HEK293T (cell line): ENCODE results near the gene TTLL11.

Experiments
- CTCF ChIA-PET: fragments of 350-600 bp; formaldehyde crosslinking; extraction: SDS; loops from one replicate; lab custom pipeline; 2021; ENCODE audit warnings: antibody characterized with exemption, inconsistent platforms; lab: Yijun Ruan, JAX
- POLR2A ChIA-PET: fragments of 350-600 bp; formaldehyde crosslinking; extraction: SDS; loops from one replicate; lab custom pipeline; 2020; ENCODE audit warnings: antibody characterized with exemption, inconsistent platforms; lab: Yijun Ruan, JAX
- DNase-seq: peaks from one replicate; pipeline ENCODE4 v3.0.0; 2012; ENCODE audit warnings: mixed read lengths; ENCODE audit errors: extremely low spot score
- ARNT ChIP-seq: fragments of 450-650 bp; IDR thresholded peaks from 2 replicates; pipeline ENCODE4 v1.6.1; 2017; ENCODE audit warnings: mild to moderate bottlenecking
- BHLHE40 ChIP-seq: fragments of 450-650 bp; IDR thresholded peaks from 2 replicates; pipeline ENCODE4 v1.6.1; 2016; ENCODE audit warnings: mild to moderate bottlenecking, moderate library complexity, borderline replicate concordance
- CTBP1 ChIP-seq: fragments of 450-650 bp; IDR thresholded peaks from 2 replicates; pipeline ENCODE4 v1.6.1; 2016; ENCODE audit warnings: borderline replicate concordance
- ELF4 ChIP-seq: fragments of 450-650 bp; IDR thresholded peaks from 2 replicates; pipeline ENCODE4 v1.6.1; 2017; ENCODE audit warnings: antibody characterized with exemption
- FOXA1 ChIP-seq: fragments of 450-650 bp; IDR thresholded peaks from 2 replicates; pipeline ENCODE4 v1.6.1; 2016; ENCODE audit warnings: mild to moderate bottlenecking
- FOXK2 ChIP-seq: fragments of 450-650 bp; IDR thresholded peaks from 2 replicates; pipeline ENCODE4 v1.6.1; 2016; ENCODE audit warnings: mild to moderate bottlenecking
- FOXM1 ChIP-seq: fragments of 450-650 bp; IDR thresholded peaks from 2 replicates; pipeline ENCODE4 v1.6.1; 2017; ENCODE audit warnings: mild to moderate bottlenecking, borderline replicate concordance
- HDGF ChIP-seq: fragments of 450-650 bp; IDR thresholded peaks from 2 replicates; pipeline ENCODE4 v1.6.1; 2017; ENCODE audit warnings: antibody characterized with exemption, borderline replicate concordance
- L3MBTL2 ChIP-seq: fragments of 450-650 bp; conservative IDR thresholded peaks from 2 replicates; pipeline ENCODE4 v1.6.1; 2016; ENCODE audit warnings: mild to moderate bottlenecking
- LEF1 ChIP-seq: fragments of 450-650 bp; IDR thresholded peaks from 2 replicates; pipeline ENCODE4 v1.6.1; 2017; ENCODE audit warnings: mild to moderate bottlenecking, borderline replicate concordance
- NFRKB ChIP-seq: fragments of 450-650 bp; IDR thresholded peaks from 2 replicates; pipeline ENCODE4 v1.6.1; 2016; ENCODE audit warnings: mild to moderate bottlenecking, moderate library complexity
- SP1 ChIP-seq: fragments of 450-650 bp; IDR thresholded peaks from 2 replicates; pipeline ENCODE4 v1.6.1; 2017
- SUZ12 ChIP-seq: fragments of 450-650 bp; IDR thresholded peaks from 2 replicates; pipeline ENCODE4 v1.6.1; 2016; ENCODE audit warnings: mild to moderate bottlenecking
- TARDBP ChIP-seq: fragments of 450-650 bp; IDR thresholded peaks from 2 replicates; pipeline ENCODE4 v1.6.1; 2016
- ZNF384 ChIP-seq: fragments of 450-650 bp; IDR thresholded peaks from 2 replicates; pipeline ENCODE4 v1.6.1; 2016
- TF ChIP-seq, protein P1 (sequence below): fragments of 450-650 bp; IDR thresholded peaks from 2 replicates; pipeline ENCODE4 v1.6.1; 2016

TTLL11 gene

DNA sequence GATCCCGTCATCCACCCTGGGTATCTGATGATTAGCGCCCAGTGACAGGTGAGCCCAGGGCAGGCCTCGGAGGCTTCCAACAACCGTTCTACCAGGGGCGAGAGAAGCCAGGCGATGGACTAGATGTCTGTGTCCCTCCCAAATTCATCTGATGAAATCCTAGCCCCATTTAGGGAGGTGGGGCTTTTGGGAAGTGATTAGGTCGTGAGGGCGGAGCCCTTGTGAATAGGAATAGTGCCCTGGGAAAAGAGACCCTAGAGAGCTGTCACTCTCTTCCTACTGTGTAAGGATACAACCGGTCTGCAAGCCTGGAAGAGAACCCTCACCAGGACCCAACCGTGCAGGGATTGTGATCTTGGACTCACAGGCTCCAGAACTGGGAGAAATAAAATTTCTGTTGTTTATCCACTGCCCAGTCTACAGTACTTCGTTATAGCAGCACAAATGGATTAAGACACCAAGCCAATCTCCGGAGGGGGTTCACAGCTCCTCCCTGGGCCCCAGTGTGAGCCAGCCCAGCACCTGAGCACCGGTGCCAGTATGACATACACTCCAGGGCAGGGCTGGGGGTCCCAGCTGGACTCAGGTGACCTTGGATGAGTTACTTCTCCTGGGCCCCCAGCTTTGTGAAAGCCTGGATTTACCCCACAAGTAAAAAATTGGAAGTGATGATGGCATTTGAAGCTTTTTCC is 279.4 kb downstream of the TTLL11 start:
- CTCF ChIA-PET = interaction anchor here (0.6 kb wide), 1 partner anchor 537 kb away, joined by 3 read pairs; no protein-coding TSS in a partner anchor
- POLR2A ChIA-PET = no interaction called here

DNA sequence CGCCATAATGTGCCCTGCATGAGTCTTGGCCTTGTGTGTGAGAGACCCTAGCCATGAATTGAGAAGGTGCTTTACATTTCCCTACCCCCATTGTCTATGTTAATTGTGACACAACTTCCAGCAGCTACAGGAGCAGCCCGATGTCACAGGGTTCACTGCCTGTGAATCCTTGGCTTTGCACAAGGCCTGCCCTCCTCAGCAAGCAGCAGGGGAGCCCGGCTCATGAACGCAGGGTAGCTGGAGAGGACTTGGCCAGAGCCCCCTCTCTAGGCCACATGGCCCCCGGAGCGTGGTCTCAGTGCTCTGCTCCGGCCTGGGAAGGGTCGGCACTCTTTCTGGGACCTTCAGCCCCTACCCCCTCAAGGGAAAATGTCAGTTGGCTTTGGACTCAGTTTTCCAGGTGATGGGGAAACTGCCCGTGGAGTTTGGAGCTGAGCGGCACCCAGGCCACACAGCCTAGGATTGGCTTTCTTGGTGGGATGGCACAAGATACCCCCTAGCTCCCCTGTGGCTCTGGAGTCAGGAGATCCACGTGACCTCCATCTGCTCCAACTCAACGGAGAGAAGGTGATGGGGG is 280.9 kb downstream of the TTLL11 start:
- DNase-seq = no peak
- POLR2A ChIA-PET = no interaction called here
- CTCF ChIA-PET = no interaction called here
- TF ChIP-seq SUZ12 (no peak), TARDBP (no peak), L3MBTL2 (no peak), ARNT (no peak), FOXK2 (no peak), CTBP1 (no peak), FOXM1 (no peak)

More for the DNA sequence above, 279.4 kb downstream of the TTLL11 start:
- DNase-seq = no peak
- TF ChIP-seq FOXK2 (no peak), L3MBTL2 (no peak), ARNT (no peak), BHLHE40 (no peak), HDGF (no peak), SUZ12 (no peak), TARDBP (no peak), FOXA1 (no peak), ELF4 (no peak), NFRKB (no peak), ZNF384 (no peak), CTBP1 (no peak), FOXM1 (no peak), SP1 (no peak)

DNA sequence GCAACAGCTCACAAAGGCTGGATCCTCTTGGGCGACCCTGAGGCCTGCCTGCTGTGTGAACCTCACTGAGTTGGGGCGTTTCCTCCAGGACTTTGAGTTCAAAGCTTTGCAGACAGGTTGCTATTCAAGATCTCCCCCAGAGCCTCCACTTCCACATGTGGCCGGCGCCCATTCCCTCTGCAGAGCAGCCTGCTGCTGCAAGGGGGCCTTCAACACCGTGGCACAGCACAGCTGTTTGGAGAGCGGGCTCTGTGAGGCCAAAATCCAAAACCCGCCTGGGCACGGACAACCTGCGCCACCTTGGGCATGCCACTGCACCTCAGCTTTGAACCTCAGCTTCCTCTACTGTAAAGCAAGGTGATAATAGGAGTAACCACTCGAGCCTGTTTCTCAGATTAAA is 281.4 kb downstream of the TTLL11 start:
- CTCF ChIA-PET = no interaction called here
- POLR2A ChIA-PET = no interaction called here
- no peak for TF ChIP-seq SP1
- TF ChIP-seq CTBP1 = no peak
- TF ChIP-seq FOXM1 = no peak
- TF ChIP-seq, protein P1, sequence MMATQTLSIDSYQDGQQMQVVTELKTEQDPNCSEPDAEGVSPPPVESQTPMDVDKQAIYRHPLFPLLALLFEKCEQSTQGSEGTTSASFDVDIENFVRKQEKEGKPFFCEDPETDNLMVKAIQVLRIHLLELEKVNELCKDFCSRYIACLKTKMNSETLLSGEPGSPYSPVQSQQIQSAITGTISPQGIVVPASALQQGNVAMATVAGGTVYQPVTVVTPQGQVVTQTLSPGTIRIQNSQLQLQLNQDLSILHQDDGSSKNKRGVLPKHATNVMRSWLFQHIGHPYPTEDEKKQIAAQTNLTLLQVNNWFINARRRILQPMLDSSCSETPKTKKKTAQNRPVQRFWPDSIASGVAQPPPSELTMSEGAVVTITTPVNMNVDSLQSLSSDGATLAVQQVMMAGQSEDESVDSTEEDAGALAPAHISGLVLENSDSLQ = no peak
- TF ChIP-seq L3MBTL2 = no peak
- TF ChIP-seq SUZ12 = no peak
- no peak for TF ChIP-seq HDGF
- TF ChIP-seq LEF1 = no peak
- no peak for TF ChIP-seq ZNF384
- TF ChIP-seq NFRKB = no peak
- no peak for TF ChIP-seq BHLHE40
- TF ChIP-seq ELF4 = no peak
- TF ChIP-seq FOXA1 = no peak
- no peak for TF ChIP-seq ARNT
- no peak for TF ChIP-seq TARDBP

DNA sequence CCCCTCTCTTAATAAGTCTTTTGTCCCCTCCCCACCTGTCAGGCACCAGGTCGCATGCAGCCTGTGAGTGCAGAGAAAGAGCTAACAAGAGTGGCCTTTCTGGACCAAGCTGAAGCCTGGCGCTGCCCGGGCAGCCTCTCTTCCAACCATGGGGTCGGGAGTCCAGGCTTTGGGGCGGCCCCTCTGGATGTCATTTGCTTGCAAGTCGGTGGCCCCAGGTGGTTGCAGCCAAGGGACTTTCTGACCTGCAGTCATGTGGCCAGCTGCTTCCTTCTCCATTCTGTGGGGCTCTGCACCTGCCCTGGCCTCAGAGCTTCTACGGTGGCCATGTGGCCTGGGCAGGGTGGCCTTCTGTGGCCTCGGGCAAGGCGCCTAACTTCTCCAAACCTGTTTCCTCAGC is 282.0 kb downstream of the TTLL11 start:
- TF ChIP-seq FOXM1 = no peak
- TF ChIP-seq NFRKB = no peak
- no peak for TF ChIP-seq LEF1
- no peak for TF ChIP-seq L3MBTL2
- TF ChIP-seq SP1 = no peak
- no peak for TF ChIP-seq SUZ12
- no peak for DNase-seq
- CTCF ChIA-PET = no interaction called here
- POLR2A ChIA-PET = no interaction called here

More for the DNA sequence above, 281.4 kb downstream of the TTLL11 start:
- DNase-seq = no peak

DNA sequence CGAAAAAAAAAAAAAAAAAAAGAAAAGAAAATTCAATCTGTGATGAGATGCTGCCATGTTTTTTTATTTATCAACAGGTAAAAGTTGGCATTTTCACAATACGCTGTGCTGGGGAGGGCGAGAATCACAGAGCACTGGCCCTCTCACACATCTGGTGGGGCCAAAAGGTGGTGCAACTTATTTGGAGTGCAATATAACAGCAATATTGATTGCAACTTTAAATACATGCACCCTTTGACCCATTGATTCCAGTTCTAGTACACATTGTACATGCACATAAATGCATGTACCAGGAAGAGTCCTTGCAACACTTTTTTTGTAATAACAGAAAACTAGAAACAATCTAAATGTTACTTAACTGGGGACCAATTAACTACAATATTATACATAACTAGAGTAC is 282.6 kb downstream of the TTLL11 start:
- ChIA-PET POLR2A (no interaction called here), CTCF (no interaction called here)
- no peak for DNase-seq

DNA sequence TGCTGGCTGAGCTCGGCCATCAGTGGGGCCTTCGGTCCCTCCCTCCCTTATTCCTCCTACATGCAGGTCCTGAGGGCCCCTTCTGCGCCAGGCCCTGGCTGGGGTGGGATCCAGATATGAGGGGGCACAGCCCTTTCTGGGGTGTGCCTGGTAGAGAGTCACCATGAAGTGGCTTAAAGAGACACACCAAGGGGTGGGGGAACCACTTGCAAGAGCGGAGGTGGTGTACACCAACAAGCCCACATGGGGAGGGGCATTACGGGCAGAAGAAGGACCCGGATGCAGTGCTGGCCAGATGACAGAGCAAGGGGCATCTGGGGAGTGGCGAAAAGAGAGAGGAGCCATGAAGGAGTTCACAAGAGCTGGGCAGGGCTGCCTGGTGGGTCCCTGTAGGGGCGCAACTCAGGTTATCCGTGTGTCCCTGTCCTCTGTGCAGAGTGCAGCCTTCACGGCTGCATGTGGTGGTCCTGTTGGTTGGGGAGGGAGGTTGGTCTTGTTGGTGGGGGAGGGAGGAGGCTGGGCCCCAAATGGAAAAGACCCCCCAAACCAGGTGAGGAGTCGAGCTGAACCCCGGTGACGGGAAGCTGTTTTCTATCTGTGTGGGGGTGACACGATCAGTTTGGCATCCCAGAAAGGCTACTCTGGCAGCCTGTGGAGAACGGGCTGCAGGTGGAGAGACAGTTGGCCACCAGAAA is 283.6 kb downstream of the TTLL11 start:
- POLR2A ChIA-PET = no interaction called here
- no peak for TF ChIP-seq SUZ12
- TF ChIP-seq BHLHE40 = no peak
- no peak for TF ChIP-seq NFRKB
- TF ChIP-seq HDGF = no peak
- no peak for TF ChIP-seq CTBP1
- TF ChIP-seq L3MBTL2 = no peak
- TF ChIP-seq, protein P1 = no peak
- no peak for TF ChIP-seq ELF4
- TF ChIP-seq FOXM1 = no peak
- TF ChIP-seq FOXK2 = no peak
- TF ChIP-seq ARNT = no peak
- TF ChIP-seq LEF1 = no peak
- TF ChIP-seq ZNF384 = no peak
- CTCF ChIA-PET = no interaction called here
- DNase-seq = no peak

More for the DNA sequence above, 282.6 kb downstream of the TTLL11 start:
- no peak for TF ChIP-seq NFRKB
- TF ChIP-seq SUZ12 = no peak
- TF ChIP-seq BHLHE40 = no peak

DNA sequence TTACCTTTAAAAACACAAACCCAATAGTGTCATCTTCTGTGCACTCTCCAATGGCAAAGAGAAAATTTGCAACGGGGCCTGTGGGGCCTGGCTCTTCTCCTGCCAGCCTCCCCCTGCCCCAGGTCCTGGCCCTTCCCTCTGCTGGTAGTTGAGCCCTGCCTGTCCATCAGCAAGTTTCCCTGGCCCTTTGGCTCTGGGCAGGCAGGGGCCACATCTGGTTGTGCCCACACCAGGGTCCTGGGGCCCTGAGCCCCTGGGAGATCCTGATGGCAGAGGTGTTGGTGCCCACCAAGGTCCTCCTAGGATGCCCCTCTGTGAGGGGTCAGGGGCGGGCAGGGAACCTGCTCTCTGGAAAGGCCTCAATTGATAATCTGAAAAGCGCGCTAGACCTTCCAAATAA is 284.3 kb downstream of the TTLL11 start:
- no peak for DNase-seq
- CTCF ChIA-PET = no interaction called here
- POLR2A ChIA-PET = no interaction called here
- no peak for TF ChIP-seq SP1
- no peak for TF ChIP-seq FOXK2
- TF ChIP-seq ARNT = no peak
- no peak for TF ChIP-seq SUZ12
- no peak for TF ChIP-seq FOXA1
- no peak for TF ChIP-seq HDGF
- TF ChIP-seq FOXM1 = no peak
- no peak for TF ChIP-seq L3MBTL2
- TF ChIP-seq, protein P1 = no peak
- no peak for TF ChIP-seq CTBP1
- TF ChIP-seq ZNF384 = no peak
- no peak for TF ChIP-seq TARDBP
- no peak for TF ChIP-seq LEF1
- TF ChIP-seq BHLHE40 = no peak
- TF ChIP-seq NFRKB = no peak
- no peak for TF ChIP-seq ELF4
